Ureter (tissue), 1 donor: Measurements from ENCODE around the gene PTGES3L. TPM values are rescaled to one million over a fixed set of nuclear protein-coding genes. Genes with fewer than 3 reads are reported as not detected.
"Not testable (repeated sequence)": the region's sequence is repeated elsewhere in the genome, so short reads cannot be mapped to it uniquely, and the experiment has no call there.

ENCODE experiments used
- DNase-seq: peaks from one replicate; pipeline ENCODE4 v3.0.0-alpha.2; 2020; ENCODE audit warnings: low spot score
- total RNA-seq: library from RNA; stranded (reverse); gene quantifications from one replicate; pipeline ENCODE4 v1.2.4, GENCODE V29; 2023
- donor health status: DM: yes; HTN: yes; CAD: no.

Gene PTGES3L
- total RNA-seq, 1 donor from 2014 or later: 2.7 TPM

DNA sequence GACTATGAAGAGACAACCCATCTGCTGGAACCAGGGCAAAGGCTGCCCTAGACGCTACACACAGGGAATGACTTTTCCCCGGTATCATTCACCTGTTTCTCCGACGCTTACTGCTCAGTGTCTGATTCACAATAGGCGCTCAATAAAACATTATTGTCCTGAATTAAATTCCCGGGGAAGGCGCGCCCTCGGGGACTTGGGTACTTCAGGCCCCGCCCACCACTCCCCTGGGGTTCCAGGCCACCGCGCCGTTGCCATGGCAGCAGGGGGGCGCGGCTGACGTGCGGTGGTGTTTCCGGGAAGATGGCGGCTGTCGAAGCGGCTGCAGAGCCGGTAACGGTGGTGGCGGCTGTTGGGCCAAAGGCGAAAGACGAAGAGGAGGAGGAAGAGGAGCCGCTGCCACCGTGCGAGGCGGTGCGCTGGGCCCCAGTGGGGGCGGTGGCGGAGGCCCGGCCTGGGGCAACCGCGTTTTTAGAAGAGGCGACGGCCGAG lies 440 bp upstream of the PTGES3L start, which contains the start of gene RUNDC1:
TSS of gene RUNDC1 (plus strand) at position 292 of the 492 bp plus-strand sequence. CDS start at position 304, 12 bp downstream.
- peak; percentile 93 for DNase-seq

DNA sequence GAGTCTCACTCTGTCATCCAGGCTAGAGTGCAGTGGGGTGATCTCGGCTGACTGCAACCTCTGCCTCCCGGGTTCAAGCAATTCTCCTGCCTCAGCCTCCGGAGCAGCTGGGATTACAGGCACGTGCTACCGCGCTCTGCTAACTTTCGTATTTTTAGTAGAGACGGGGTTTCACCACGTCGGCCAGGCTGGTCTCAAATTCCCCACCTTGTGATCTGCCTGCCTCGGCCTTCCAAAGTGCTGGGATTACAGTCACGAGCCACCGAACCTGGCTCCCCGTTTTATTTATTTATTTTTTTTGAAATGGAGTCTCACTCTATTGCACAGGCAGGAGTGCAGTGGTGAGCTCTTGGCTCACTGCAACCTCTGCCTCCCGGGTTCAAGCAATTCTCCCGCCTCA lies 4.2 kb downstream of the PTGES3L start:
- DNase-seq: not testable (repeated sequence)

DNA sequence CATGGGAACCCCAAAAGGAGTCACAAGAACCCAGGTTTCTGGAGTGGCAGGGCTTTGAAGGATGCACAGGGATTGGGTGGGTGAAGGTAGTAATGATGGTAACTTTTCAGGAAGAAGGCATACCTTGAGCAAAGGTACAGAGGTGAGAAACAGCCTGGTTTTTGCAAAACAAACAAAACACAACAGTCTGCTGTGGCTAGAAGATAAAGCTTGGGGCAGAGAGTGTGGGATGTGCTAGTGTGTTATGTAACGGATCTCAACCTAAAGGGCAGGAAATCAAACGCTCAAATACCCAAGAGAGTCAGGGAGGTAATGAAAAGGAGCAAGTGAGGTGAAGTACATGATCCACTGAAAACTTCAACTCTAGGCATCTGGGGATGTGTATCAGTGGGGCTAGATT lies 4.6 kb downstream of the PTGES3L start:
- no peak for DNase-seq

DNA sequence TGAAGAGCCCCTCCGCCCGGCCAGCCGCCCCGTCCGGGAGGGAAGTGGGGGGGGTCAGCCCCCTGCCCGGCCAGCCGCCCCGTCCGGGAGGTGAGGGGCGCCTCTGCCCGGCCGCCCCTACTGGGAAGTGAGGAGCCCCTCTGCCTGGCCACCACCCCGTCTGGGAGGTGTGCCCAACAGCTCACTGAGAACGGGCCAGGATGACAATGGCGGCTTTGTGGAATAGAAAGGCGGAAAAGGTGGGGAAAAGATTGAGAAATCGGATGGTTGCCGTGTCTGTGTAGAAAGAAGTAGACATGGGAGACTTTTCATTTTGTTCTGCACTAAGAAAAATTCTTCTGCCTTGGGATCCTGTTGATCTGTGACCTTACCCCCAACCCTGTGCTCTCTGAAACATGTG lies 6.6 kb downstream of the PTGES3L start:
- not testable (repeated sequence) for DNase-seq

DNA sequence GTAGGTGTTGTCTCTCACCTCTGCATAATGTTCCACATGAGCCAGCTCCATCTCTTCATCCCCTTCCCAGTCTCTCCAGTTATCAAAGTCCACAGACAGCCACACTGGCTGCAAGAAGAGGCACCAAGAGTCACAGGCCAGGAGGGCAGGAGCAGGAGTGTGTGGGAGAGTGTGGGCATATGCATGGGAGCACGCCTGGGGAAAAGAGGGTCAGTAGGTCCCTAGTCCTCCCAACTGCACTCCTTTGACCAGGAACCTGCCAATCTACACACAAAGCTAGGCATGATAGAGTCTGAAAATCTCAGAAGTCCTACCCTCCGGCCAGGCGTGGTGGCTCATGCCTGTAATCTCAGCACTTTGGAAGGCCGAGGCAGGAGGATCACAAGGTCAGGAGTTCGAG lies 8.3 kb downstream of the PTGES3L start:
- DNase-seq: no peak

DNA sequence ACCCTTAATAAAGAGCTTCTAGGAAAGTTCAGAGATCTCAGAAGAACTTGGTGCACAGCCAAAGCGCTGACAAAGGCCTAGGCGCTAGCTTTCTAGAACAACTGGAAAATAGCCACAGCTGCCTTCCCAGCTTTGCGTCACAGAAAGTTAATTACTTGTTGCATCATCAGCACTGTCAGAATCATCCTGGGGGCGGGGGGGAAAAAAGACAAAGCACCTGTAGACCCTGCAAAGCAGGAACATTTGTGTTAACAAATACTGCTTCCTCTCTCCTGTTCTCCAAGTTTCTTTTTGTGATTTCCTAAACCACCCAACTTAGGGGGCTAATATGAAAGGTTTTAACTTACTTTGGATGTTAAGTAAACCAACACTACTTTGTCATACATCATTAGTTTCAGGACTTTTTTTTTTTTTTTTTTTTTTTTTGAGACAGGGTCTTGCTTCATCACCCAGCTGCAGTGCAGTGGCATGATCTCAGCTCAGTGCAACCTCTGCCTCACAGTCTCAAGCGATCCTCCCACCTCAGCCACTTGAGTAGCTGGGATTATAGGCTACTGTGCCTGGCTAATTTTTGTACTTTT lies 10.8 kb downstream of the PTGES3L start:
- DNase-seq: no peak

DNA sequence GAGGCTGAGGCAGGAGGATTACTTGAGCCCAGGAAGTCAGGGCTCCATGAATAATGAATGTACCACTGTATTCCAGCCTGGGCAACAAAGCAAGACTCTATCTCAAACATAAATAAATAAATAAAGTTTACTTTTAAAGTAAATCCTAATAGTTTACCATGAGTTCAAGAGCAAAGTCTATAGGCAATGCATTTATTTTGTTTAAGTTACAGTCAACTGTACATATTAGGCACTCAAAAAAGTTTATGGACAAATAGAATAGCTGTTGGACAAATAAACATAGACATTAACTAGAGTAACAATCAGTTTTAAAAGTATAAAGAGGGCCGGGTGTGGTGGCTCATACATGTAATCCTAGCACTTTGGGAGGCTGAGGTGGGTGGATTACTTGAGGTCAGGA lies 12.0 kb downstream of the PTGES3L start:
- no peak for DNase-seq

DNA sequence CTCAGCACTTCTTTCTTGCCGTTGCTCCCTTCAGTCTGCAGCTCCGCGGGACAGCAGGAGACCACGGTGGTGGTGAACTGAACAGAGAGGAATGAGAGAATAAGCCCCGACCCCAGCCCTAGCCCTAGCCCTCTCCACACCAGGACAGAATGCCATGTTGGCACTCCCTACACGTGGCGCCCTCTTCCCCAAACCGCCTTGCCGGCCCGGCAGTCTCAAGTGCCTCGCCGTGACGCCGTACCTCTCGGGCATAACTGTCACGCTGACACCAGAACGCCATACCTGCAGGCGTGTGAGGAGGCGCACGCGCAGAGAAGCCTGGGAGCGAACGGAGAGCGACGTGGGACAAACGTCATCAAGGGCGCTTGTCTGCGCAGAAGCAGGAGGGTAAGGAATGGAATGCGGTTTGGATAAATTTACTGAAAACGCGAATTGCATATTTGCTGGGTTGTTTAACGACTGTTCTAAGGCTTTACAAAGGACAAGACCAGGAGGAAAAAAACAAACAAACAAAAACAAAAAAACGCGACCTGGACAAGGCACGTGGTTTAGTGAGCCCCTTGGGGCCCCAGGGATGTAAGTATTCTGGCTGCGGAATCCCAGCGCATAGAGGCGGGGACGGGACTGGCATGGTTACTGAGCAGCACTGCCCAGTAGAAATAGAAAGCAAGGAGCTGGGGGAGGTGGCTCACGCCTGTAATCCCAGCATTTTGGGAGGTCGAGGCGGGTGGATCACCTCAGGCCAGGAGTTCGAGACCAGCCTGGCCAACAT lies 15.5 kb downstream of the PTGES3L start, which contains the start of gene AARSD1:
TSS of gene AARSD1 (minus strand) at position 294 of the 772 bp plus-strand sequence. CDS start at position 280, 14 bp downstream.
- DNase-seq: peak; percentile 91

DNA sequence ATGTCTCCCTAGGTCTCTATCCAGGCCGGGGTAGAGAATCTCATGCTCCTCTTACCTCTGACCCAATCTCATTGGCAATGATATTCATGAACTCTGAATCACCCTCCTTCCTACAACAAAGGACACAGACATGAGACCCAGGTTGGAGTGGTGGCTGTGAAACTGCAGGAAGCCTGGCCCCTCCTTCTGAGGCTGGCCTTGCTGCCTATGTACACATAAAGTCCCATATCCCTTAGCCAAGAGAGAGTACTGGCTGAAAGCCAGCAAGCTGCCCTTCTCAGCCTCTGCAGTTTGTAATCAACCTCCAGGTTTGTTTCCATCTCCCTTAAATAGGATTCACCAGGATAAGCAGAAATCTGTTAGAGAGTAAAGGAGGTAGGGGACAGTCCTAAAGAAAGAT lies 26.2 kb downstream of the PTGES3L start:
- DNase-seq: no peak

DNA sequence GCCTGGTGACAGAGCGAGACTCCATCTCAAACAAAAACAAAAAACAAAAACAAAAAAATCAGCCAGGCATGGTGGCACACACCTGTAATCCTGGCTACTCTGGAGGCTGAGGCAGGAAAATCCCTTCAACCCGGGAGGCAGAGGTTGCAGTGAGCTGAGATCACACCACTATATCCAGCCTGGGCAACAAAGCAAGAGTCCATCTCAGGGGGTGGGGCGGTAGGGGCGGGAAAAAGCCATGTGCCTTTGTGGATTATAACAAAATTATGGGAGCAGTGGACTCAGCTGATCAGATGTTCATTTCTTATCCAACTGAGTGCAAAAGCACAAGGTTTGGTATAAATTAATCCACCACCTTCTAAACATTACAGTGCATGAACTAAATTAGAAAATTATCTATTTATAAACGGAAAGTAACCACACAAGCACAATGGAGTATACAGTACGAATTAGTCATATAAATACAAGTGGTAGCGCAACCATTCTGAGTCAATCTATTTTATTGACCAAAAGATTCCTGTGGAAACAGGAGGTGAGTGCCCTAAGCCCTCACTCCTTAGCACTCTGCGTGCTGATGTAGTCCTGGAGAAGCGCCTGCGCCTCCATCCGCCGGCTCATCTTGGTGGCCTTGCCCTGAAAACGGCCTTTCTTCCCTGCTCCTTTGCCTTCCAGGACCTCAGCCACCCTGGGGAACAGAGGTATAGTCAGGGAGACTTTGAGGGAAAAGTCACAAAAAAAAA lies 29.7 kb downstream of the PTGES3L start:
- DNase-seq: no peak

DNA sequence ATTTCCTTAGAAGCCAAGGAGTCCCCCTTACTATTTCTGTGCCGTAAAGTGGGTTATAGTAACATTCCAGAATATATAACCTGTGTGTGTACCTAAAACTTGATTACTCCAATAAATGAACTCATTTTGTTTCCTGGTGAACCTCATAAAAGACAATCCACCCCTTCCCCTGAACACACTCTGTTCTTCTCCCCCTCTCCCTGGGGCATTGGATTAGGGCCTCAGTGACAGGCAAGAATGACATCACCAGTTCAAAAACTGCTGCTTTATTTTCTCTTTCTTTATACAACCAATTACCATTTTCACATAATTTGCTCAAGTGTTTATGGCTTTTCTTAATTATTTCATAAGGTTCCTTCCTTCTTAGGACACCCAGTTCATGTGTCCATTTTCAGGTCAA lies 33.1 kb downstream of the PTGES3L start:
- no peak for DNase-seq

DNA sequence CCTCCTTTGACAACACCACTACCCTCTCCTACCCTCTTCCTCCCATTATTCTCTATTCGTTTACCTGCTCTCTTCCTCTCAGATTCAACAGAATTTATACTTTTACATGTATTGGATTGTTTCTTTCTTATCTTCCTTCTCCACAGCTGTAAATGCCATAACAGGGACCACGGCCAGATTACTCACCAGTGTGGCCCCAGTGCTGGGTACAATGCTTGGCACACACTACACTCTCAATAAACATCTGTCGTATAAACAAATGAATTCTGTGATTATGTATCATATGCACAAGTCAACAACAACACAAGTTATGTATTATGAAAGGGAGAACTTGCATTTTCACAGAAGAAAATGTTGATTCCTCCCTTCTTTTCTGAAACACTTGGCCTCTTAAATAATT lies 35.7 kb downstream of the PTGES3L start:
- DNase-seq: no peak

DNA sequence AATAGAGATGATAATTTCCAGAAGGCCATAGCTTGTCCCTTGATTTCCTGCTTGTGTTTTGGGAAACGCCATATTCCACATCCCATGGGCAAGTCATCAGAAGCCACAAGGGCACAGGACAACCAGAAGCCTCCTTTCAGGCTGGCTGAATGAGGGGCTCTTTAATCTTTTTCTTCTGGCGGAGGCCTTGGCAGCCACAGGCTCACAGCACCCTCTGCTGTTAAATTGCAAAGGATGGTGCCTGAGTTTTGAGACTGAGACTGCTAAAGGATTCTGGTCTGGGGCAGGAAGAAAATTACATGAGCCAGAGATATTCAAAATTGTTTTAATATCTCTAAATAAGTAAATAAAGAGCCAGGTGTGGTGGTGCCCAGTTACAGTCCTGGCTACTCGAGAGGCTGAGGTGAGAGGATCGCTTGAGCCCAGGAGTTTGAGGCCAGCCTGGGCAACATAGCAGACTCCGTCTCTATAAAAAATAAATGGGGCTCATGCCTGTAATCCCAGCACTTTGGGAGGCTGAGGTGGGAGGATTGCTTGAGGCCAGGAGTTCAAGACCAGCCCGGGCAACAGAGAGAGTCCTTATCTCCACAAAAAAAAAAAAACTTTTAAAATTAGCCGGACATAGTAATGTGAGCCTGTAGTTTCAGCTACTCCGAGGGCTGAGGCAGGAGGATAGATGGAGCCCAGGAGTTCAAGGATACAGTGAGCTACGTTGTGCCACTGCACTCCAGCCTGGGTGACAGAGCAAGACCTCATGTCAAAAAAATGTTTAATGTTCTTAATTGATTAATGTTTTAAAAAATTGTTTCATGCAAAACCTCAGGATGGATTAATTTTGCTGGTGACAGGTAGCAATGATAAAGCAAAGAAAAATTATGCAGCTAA lies 41.9 kb downstream of the PTGES3L start:
- peak; percentile 56 for DNase-seq

DNA sequence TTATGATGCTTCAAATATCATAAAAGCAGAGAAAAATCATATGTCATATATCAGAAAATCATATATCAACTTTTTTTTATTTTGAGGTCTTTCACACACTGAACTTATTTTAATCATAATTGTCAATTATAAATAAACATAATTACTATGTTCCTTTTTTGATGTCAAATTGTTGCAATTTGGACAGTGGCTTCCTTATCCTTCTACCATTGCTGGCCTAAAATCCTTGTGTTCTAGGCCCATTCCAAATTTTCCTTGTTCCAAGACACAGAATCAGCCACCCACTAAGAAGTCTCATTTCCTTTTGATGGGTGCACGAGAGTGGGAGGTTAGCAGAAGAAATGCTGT lies 50.4 kb downstream of the PTGES3L start:
- DNase-seq: no peak

DNA sequence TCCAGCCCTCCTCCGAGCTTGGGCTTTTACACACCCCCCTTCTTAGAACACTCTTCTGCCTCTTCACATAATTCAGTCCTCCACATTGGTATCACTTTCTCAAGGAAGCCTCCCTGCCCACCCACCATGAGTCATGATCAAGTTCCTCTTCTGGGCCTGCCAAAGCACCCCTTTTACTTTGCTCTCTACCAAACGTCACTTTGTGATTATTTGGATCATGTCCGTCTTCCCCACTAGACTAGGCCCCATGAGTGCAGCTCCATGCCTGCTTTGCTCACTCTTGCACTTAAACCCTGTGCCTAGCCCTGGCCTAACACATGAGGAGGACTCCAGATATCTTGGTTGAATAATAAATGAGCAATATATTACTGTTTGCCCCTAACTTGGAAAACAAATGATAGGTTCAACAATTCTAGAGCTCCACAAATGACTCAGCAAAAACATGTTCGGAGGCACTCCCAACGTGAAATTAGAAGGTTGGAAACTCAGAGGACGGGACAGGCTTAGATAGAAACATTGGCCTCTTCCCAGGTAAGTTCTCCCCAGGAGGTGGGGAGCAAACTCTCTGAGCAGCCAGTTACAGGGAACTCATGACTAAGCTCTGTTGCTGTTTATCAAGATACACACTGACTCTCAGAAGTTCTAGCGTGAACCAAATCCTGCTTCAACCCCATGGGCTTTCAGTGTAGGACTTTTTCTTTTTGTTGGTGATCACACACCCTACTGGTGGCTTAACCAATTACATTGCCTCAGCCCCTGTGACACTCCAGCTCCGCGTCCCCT lies 51.0 kb downstream of the PTGES3L start:
- DNase-seq: peak; percentile 70

DNA sequence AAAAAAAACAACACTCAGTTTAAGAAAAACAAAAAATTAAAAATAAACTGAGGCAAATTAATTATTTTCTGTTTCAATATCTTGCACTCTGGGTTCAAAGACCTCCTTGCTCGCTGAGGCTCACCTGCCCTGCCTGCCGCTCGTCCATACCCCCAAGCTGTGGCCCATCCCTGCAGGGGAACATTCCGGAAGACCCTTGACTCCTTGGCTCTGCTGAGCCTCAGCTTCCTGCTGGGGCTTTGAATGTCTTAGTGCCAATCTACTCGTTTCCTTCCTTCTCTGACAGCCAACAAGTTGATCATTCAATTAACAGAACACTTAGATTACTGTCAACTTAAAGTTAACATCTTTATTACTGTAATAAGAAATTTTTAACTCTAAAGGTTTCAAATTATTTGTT lies 55.0 kb downstream of the PTGES3L start:
- DNase-seq: no peak

DNA sequence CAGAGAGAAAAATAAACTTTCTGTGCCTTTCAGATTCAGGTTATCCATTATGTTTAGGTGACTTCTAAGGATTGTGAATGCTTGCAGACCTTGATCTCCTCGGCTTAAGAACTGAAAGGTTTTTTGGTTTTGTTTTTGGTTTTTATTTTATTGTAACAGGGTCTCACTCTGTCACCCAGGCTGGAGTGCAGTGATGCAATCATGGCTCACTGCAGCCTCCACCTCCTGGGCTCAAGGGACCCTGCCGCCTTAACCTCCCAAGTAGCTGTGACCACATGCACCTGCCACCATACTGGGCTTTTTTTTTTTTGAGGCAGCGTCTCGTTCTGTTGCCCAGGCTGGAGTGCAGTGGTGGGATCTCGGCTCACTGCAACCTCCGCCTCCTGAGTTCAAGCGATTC lies 56.4 kb downstream of the PTGES3L start:
- DNase-seq: not testable (repeated sequence)

DNA sequence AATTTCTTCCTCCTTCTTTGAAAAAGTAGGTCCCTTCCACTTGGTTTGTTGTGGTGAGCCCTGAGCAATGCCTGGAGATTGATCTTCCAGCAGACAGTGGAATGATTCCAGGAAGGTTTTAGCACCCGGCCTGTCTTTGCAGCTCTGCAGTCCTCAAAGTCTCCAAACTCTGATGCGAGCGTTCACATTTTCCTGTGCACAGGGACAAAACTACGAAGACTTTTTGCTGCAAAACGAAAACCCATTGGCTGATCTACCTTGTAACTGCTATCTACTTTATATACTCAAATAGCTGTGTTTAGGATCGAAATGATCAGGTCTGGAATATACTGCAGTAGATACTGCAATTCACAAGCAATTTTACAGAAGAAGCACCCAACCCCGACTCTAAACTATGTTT lies 57.6 kb downstream of the PTGES3L start:
- no peak for DNase-seq

DNA sequence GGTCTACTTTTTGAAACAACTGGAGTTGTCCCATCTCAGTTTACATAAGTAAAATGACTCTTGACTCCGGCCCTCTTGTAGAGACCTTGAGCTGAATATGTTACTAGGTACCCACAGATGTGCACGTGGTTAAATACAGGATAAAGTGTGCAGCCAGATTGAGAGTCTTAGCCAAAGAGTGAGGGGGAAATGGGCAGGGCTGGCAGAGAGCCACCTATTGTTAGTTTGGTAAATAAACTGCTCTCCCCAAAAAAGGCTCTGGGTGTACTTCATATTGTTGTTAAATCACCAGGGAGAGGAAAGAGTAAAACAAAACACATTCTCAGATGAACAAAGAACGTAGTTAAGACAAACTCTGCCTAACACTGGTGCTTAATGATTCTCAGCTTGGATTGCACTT lies 59.0 kb downstream of the PTGES3L start:
- DNase-seq: no peak

DNA sequence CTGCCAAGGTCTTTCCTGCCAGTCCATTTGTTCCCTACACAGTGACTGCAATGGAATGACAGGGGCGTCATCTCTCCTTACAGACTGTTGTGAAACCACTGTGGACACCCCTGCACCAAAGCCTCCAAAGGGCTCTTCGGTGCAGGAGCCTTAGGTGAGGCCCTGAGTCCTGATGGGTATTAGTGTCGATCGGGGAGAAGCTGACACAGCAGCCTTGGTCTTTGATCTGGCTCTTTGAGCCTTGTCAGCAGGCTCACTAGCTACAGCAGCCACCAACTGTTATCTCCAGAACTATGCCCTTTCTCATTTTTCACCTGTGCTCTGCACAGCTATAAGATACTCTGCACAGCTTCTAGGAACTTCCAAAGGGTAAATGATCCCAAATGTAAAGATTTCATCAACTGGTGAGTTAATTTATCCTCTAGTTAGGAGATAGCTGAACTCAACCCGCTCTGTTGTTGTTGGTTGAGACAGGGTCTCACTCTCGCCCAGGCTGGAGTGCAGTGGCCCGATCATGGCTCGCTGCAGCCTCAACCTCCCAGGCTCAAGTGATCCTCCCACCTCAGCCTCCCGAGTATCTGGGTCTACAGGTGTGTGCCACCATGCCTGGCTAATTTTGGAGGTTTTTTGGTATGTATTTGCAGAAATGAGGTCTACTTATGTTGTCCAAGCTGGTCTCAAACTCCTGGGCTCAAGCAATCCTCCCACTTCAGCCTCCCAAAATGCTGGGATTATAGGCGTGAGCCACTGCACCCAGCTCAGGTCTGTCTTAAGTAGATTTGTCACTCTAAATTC lies 59.6 kb downstream of the PTGES3L start:
- DNase-seq: no peak
